Fibroblast of lung (primary cell): ENCODE results near the gene SOX1.

Experiments
- EZH2 ChIP-seq: IDR thresholded peaks from 2 replicates; pipeline ENCODE4 v1.5.1; 2012; ENCODE audit warnings: low read length, control low read depth, mild to moderate bottlenecking; ENCODE audit errors: missing control alignments
- TF ChIP-seq, protein P1 (sequence below), 2 donors: IDR thresholded peaks in 1 of 2; conservative IDR thresholded peaks in 1 of 2; 1 replicate in 1 of 2; 2 replicates in 1 of 2; pipeline ENCODE4 v1.5.1; 2011 to 2012; ENCODE audit warnings: low read length in 2 of 2, control low read depth in 1 of 2, inconsistent platforms in 1 of 2, low read depth in 1 of 2, mild to moderate bottlenecking in 1 of 2

DNA sequence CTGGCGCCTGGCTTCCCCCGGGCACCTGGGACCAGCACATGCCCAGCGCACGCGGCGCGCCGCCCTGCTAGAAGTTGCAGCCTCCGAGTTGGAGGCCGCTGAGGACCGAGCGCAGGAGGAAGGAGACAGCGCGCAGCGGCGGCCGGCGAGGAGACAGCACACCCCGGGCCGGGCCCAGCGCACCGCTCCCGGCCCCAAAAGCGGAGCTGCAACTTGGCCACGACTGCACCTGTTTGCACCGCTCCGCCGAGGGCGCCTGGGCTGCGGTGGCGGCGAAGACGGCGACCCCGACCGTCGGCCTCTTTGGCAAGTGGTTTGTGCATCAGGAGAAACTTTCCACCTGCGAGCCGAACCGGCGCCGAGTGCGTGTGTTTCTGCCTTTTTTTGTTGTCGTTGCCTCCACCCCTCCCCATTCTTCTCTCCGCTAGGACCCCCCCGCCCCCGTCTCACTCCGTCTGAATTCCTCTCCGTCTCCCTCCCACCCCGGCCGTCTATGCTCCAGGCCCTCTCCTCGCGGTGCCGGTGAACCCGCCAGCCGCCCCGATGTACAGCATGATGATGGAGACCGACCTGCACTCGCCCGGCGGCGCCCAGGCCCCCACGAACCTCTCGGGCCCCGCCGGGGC lies at the start of gene SOX1:
- TF ChIP-seq, protein P1, sequence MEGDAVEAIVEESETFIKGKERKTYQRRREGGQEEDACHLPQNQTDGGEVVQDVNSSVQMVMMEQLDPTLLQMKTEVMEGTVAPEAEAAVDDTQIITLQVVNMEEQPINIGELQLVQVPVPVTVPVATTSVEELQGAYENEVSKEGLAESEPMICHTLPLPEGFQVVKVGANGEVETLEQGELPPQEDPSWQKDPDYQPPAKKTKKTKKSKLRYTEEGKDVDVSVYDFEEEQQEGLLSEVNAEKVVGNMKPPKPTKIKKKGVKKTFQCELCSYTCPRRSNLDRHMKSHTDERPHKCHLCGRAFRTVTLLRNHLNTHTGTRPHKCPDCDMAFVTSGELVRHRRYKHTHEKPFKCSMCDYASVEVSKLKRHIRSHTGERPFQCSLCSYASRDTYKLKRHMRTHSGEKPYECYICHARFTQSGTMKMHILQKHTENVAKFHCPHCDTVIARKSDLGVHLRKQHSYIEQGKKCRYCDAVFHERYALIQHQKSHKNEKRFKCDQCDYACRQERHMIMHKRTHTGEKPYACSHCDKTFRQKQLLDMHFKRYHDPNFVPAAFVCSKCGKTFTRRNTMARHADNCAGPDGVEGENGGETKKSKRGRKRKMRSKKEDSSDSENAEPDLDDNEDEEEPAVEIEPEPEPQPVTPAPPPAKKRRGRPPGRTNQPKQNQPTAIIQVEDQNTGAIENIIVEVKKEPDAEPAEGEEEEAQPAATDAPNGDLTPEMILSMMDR (conservative IDR thresholded peaks at IDR 0.05 in 1 of 2, IDR thresholded peaks at IDR 0.05 in 1 of 2; ENCODE audit: low read depth in 1 of 2, low read length in 2 of 2), result no peak
- no peak for TF ChIP-seq EZH2
